Mesendoderm (in vitro differentiated cells): Measurements from ENCODE around the gene IQSEC1.

Experiments
- DNase-seq: peaks from one replicate; pipeline ENCODE4 v3.0.0; 2013
- H2AK5ac ChIP-seq: 2 replicates; pipeline ENCODE4 v1.6.1; 2013; ENCODE audit warnings: low read length, inconsistent platforms
- H2BK120ac ChIP-seq: 2 replicates; pipeline ENCODE4 v1.6.1; 2013; ENCODE audit warnings: low read depth, mild to moderate bottlenecking, low read length, moderate library complexity, mixed read lengths
- H2BK15ac ChIP-seq: replicated peaks from 2 replicates; pipeline ENCODE4 v1.6.1; 2013; ENCODE audit warnings: low read depth, mild to moderate bottlenecking, moderate library complexity
- H2BK5ac ChIP-seq: 2 replicates; pipeline ENCODE4 v1.6.1; 2013; ENCODE audit warnings: low read length, inconsistent platforms
- H3K18ac ChIP-seq: 2 replicates; pipeline ENCODE4 v1.6.1; 2013; ENCODE audit warnings: mild to moderate bottlenecking, low read length, mixed read lengths
- H3K23ac ChIP-seq: one replicate; pipeline ENCODE4 v1.6.1; 2013; ENCODE audit warnings: low read length
- H3K27ac ChIP-seq: 2 replicates; pipeline ENCODE4 v1.5.1; 2013; ENCODE audit warnings: low read depth, mild to moderate bottlenecking, inconsistent platforms, low read length, moderate library complexity
- H3K27me3 ChIP-seq: 2 replicates; pipeline ENCODE4 v1.6.1; 2013; ENCODE audit warnings: low read length, control low read depth, mild to moderate bottlenecking, inconsistent platforms; ENCODE audit not compliant: insufficient read depth, poor library complexity
- H3K36me3 ChIP-seq: 2 replicates; pipeline ENCODE4 v1.6.1; 2013; ENCODE audit warnings: low read length, inconsistent platforms; ENCODE audit not compliant: control insufficient read depth, insufficient read depth
- H3K4ac ChIP-seq: one replicate; pipeline ENCODE4 v1.6.1; 2013; ENCODE audit warnings: low read depth, mild to moderate bottlenecking, low read length, moderate library complexity
- H3K4me1 ChIP-seq: 2 replicates; pipeline ENCODE4 v1.6.1; 2013; ENCODE audit warnings: low read depth, low read length, inconsistent platforms; ENCODE audit not compliant: control insufficient read depth
- H3K4me2 ChIP-seq: 2 replicates; pipeline ENCODE4 v1.6.1; 2013; ENCODE audit warnings: low read length
- H3K4me3 ChIP-seq: 2 replicates; pipeline ENCODE4 v1.5.1; 2013; ENCODE audit warnings: mild to moderate bottlenecking, low read length
- H3K56ac ChIP-seq: one replicate; pipeline ENCODE4 v1.6.1; 2013; ENCODE audit warnings: low read length
- H3K79me1 ChIP-seq: 2 replicates; pipeline ENCODE4 v1.6.1; 2013; ENCODE audit warnings: low read length, inconsistent platforms
- H3K79me2 ChIP-seq: 2 replicates; pipeline ENCODE4 v1.6.1; 2013; ENCODE audit warnings: mild to moderate bottlenecking, low read length; ENCODE audit not compliant: control insufficient read depth, insufficient read depth
- H3K9ac ChIP-seq: 2 replicates; pipeline ENCODE4 v1.6.1; 2013; ENCODE audit warnings: low read length, inconsistent platforms
- H4K5ac ChIP-seq: one replicate; pipeline ENCODE4 v1.6.1; 2013; ENCODE audit warnings: low read length
- H4K8ac ChIP-seq: one replicate; pipeline ENCODE4 v1.6.1; 2013; ENCODE audit warnings: low read depth, mild to moderate bottlenecking, control low read depth, low read length, moderate library complexity
- WGBS: extraction: QIAGEN DNeasy Blood & Tissue Kit; methylation state at CpG from one replicate; pipeline ENCODE4 v1.1.7; 2013; ENCODE audit warnings: low lambda C conversion rate, missing lambda C conversion rate; ENCODE audit not compliant: insufficient coverage; ENCODE audit errors: extremely low coverage; 5-methylcytosine and 5-hydroxymethylcytosine counted together

The IQSEC1 gene

DNA sequence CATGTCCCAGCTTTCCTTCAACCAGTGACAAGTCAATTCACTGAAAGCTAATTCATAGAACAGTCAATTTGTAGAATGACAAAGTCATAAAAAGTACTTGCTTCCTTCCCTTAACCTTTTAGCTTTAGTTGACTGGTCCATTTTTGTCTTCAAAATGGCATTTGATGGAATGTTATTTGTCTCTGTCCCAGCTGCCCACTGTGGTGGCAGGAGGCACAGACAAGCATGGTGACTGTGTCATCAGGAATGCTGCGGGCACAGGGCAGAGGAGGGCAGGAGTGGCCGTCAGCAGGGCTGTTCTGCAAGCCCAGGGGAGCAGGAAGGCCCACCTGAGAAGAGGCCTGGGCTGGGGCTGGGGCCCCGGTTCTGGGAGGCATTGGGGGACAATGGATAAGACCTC is 10.0 kb downstream of the IQSEC1 start:
- Histone ChIP-seq H3K27ac (no peak overlapping the region), H3K27me3 (no peaks in the 10 kb centered on the region), H3K79me1 (no peaks in the 10 kb centered on the region), H2BK15ac (no peak overlapping the region), H4K5ac (no peak overlapping the region), H3K79me2 (no peaks in the 10 kb centered on the region), H3K4me2 (no peak overlapping the region), H2BK5ac (no peak overlapping the region), H3K4me3 (no peak overlapping the region), H3K36me3 (no peaks in the 10 kb centered on the region), H3K56ac (no peak overlapping the region), H3K9ac (no peak overlapping the region), H2BK120ac (no peak overlapping the region), H3K23ac (peak overlapping the region; percentile 84), H3K4me1 (no peaks in the 10 kb centered on the region), H2AK5ac (no peak overlapping the region), H3K18ac (no peak overlapping the region), H3K4ac (no peak overlapping the region), H4K8ac (no peak overlapping the region)
- no peak for DNase-seq
- no CpG with 5 or more reads among the region's 3 CpGs for WGBS

DNA sequence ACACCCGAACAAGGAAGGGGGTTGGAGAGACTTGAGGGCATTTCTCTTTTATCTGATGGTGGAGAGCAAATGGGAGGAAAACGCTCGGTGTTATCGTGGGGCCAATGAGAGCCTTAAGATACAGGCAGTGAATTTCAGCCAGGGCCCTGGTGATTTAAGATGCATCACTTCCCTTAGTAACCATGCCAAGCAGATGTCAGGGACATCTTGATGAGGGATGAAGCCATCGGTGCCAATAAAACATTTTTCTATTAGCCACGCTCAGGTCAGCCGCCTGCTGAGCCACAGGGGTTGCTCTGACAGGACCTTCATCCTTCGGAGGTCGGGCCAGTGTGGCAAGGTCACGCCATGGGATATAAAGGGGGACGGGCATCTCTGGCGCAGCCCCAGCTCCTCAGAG is 10.6 kb downstream of the IQSEC1 start:
- Histone ChIP-seq H2BK5ac (no peak overlapping the region), H3K79me1 (no peaks in the 10 kb centered on the region), H2BK15ac (no peak overlapping the region), H4K8ac (no peak overlapping the region), H3K4me1 (no peaks in the 10 kb centered on the region), H3K9ac (no peak overlapping the region), H3K27me3 (no peaks in the 10 kb centered on the region), H3K27ac (no peak overlapping the region), H3K79me2 (no peaks in the 10 kb centered on the region), H3K23ac (no peak overlapping the region), H4K5ac (no peak overlapping the region), H2BK120ac (no peak overlapping the region), H3K4me2 (no peak overlapping the region), H3K4ac (no peak overlapping the region), H3K36me3 (no peaks in the 10 kb centered on the region), H3K18ac (no peak overlapping the region), H2AK5ac (no peak overlapping the region), H3K4me3 (no peak overlapping the region), H3K56ac (no peak overlapping the region)
- no CpG with 5 or more reads among the region's 12 CpGs for WGBS
- no peak for DNase-seq

- no peaks in the 10 kb centered on the region for H3K4me1 ChIP-seq
- no peak overlapping the region for H3K4me3 ChIP-seq
- no peak overlapping the region for H3K23ac ChIP-seq
- H3K4ac ChIP-seq = no peak overlapping the region
- H3K9ac ChIP-seq = no peak overlapping the region
- DNase-seq = no peak
- H3K56ac ChIP-seq = no peak overlapping the region
- no peak overlapping the region for H3K4me2 ChIP-seq
- no peaks in the 10 kb centered on the region for H3K27me3 ChIP-seq
- H2BK120ac ChIP-seq = no peak overlapping the region
- H3K79me1 ChIP-seq = no peaks in the 10 kb centered on the region
- H2BK5ac ChIP-seq = no peak overlapping the region
- no peak overlapping the region for H2AK5ac ChIP-seq
- no peaks in the 10 kb centered on the region for H3K36me3 ChIP-seq
- H3K79me2 ChIP-seq = no peaks in the 10 kb centered on the region
- no peak overlapping the region for H2BK15ac ChIP-seq
- H3K18ac ChIP-seq = no peak overlapping the region
- no CpG with 5 or more reads among the region's 16 CpGs for WGBS
- no peak overlapping the region for H4K5ac ChIP-seq
- H3K27ac ChIP-seq = no peak overlapping the region
- H4K8ac ChIP-seq = no peak overlapping the region
These were observed 12.8 kb downstream of the IQSEC1 start for GRCh38 chr3:13060341-13060910.

- Histone ChIP-seq H3K27ac (no peak overlapping the region), H2BK120ac (no peak overlapping the region)
- no CpG with 5 or more reads among the region's 11 CpGs for WGBS
These were observed 14.7 kb downstream of the IQSEC1 start for GRCh38 chr3:13058346-13059120.

DNA sequence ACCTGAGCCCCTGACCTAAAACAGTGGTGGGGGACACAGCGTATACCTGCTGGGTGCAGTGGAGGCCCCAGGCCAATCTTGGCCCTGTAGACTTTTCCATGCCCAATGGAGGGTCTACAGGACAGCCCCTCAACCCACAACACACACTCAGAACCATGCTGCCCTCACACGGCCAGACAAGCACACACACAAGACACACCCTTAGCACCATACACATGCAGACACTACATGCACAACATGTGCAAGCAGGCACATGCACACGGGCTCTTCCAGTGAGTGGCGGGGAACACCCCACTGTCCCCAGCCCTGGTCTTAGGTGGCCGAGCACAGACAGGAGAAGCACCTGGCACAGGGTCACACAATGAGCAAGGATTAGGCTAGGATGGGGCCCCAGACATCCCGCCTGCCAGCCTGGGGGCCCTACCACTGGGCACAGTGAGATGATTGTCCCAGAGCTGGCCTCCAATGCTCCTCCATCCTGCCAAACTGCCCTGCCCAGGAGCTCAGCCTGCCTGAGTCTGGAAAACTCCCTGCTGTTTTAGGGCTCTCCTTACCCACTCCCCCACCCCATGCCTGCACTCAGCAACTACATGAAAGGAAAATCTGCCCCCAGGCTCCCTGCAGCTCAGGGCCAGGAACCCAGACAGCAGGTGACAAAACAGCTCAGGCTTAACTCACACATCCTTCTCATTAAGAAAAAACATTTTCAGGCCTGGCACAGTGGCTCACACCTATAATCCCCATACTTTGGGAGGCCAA is 15.8 kb downstream of the IQSEC1 start:
- Histone ChIP-seq H2BK15ac (no peak overlapping the region), H3K4ac (no peak overlapping the region), H3K27me3 (no peaks in the 10 kb centered on the region), H4K8ac (no peak overlapping the region), H3K18ac (no peak overlapping the region), H3K36me3 (no peaks in the 10 kb centered on the region), H3K56ac (no peak overlapping the region), H4K5ac (no peak overlapping the region), H2BK5ac (no peak overlapping the region), H2AK5ac (no peak overlapping the region), H3K79me1 (no peaks in the 10 kb centered on the region), H3K4me3 (no peak overlapping the region), H3K27ac (no peak overlapping the region), H2BK120ac (no peak overlapping the region), H3K4me1 (no peaks in the 10 kb centered on the region), H3K79me2 (no peaks in the 10 kb centered on the region), H3K23ac (no peak overlapping the region), H3K9ac (no peak overlapping the region), H3K4me2 (no peak overlapping the region)
- no CpG with 5 or more reads among the region's 6 CpGs for WGBS
- peak; percentile 25 for DNase-seq

More at GRCh38 chr3:13058346-13059120, 14.7 kb downstream of the IQSEC1 start:
- DNase-seq = no peak
- Histone ChIP-seq H3K36me3 (no peaks in the 10 kb centered on the region), H2AK5ac (no peak overlapping the region), H3K4me3 (no peak overlapping the region), H3K79me2 (no peaks in the 10 kb centered on the region), H3K4ac (no peak overlapping the region), H4K8ac (no peak overlapping the region), H3K9ac (no peak overlapping the region), H3K4me1 (no peaks in the 10 kb centered on the region), H2BK15ac (no peak overlapping the region), H3K23ac (no peak overlapping the region), H3K27me3 (no peaks in the 10 kb centered on the region), H3K56ac (no peak overlapping the region), H3K18ac (no peak overlapping the region), H2BK5ac (no peak overlapping the region), H3K79me1 (no peaks in the 10 kb centered on the region), H3K4me2 (no peak overlapping the region), H4K5ac (no peak overlapping the region)
